Measurements from ENCODE around the gene NRXN3.

- TF ChIP-seq, protein P1, sequence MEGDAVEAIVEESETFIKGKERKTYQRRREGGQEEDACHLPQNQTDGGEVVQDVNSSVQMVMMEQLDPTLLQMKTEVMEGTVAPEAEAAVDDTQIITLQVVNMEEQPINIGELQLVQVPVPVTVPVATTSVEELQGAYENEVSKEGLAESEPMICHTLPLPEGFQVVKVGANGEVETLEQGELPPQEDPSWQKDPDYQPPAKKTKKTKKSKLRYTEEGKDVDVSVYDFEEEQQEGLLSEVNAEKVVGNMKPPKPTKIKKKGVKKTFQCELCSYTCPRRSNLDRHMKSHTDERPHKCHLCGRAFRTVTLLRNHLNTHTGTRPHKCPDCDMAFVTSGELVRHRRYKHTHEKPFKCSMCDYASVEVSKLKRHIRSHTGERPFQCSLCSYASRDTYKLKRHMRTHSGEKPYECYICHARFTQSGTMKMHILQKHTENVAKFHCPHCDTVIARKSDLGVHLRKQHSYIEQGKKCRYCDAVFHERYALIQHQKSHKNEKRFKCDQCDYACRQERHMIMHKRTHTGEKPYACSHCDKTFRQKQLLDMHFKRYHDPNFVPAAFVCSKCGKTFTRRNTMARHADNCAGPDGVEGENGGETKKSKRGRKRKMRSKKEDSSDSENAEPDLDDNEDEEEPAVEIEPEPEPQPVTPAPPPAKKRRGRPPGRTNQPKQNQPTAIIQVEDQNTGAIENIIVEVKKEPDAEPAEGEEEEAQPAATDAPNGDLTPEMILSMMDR (IDR thresholded peaks at IDR 0.05 in 4 of 5, conservative IDR thresholded peaks at IDR 0.05 in 1 of 5) = no peak
- no peak for TF ChIP-seq POLR2A (IDR thresholded peaks at IDR 0.05)
Observed at GRCh38 chr14:78605897-78606500, 435.8 kb downstream of the NRXN3 start.
